A549 (cell line): ENCODE results near the gene SRF.

ENCODE experiments used
- EP300 ChIP-seq, 2 experiments: fragments of >200 bp; sonication (Bioruptor Twin); formaldehyde crosslinking; IDR thresholded peaks; 2 replicates in 1 of 2; 3 replicates in 1 of 2; pipeline ENCODE4 v1.6.1; 2016 to 2017
- HDAC2 ChIP-seq: fragments of 200-600 bp; sonication (generic); IDR thresholded peaks from 2 replicates; pipeline ENCODE4 v1.6.1; 2016
- RCOR1 ChIP-seq: fragments of 150-350 bp; IDR thresholded peaks from 2 replicates; pipeline ENCODE4 v1.6.1; 2014; ENCODE audit warnings: antibody characterized with exemption, low read length, low read depth
- ZC3H11A ChIP-seq: fragments of 450-650 bp; IDR thresholded peaks from 2 replicates; pipeline ENCODE4 v1.6.1; 2014; ENCODE audit warnings: antibody characterized with exemption, mild to moderate bottlenecking
- TF ChIP-seq, protein P1 (sequence below): fragments of >200 bp; sonication (Bioruptor Twin); formaldehyde crosslinking; IDR thresholded peaks from 3 replicates; pipeline ENCODE4 v1.5.1; 2016
- TF ChIP-seq, protein P2 (sequence below): IDR thresholded peaks from 2 replicates; pipeline ENCODE4 v1.6.1; 2012
- TF ChIP-seq, protein P3 (sequence below): IDR thresholded peaks from 2 replicates; pipeline ENCODE4 v1.6.1; 2012

DNA sequence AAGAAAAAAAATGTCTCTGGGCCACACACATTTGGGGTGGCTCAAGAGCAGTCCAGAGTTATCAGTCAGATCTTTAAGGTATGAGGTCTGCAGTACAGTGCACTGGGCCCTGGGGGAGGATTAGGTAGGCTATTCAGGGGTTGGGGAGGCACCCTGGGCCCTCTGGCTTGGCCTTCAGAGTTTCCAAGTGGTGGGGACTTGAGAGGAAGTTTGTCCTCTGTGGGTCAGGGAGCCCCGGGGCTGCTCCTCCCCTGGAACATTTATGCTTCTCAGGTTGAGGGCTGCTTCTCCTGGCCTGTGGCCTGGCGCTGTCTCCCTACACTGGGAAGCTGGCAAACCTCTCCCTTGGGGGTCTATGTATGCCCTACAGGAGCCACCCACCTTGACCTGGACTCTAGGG is 48.9 kb upstream of the SRF start:
- TF ChIP-seq EP300 (IDR thresholded peaks at IDR 0.05) = no peak
- TF ChIP-seq, protein P1, sequence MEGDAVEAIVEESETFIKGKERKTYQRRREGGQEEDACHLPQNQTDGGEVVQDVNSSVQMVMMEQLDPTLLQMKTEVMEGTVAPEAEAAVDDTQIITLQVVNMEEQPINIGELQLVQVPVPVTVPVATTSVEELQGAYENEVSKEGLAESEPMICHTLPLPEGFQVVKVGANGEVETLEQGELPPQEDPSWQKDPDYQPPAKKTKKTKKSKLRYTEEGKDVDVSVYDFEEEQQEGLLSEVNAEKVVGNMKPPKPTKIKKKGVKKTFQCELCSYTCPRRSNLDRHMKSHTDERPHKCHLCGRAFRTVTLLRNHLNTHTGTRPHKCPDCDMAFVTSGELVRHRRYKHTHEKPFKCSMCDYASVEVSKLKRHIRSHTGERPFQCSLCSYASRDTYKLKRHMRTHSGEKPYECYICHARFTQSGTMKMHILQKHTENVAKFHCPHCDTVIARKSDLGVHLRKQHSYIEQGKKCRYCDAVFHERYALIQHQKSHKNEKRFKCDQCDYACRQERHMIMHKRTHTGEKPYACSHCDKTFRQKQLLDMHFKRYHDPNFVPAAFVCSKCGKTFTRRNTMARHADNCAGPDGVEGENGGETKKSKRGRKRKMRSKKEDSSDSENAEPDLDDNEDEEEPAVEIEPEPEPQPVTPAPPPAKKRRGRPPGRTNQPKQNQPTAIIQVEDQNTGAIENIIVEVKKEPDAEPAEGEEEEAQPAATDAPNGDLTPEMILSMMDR = no peak
- TF ChIP-seq, protein P2, sequence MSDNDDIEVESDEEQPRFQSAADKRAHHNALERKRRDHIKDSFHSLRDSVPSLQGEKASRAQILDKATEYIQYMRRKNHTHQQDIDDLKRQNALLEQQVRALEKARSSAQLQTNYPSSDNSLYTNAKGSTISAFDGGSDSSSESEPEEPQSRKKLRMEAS = no peak
- no peak for TF ChIP-seq RCOR1
- TF ChIP-seq, protein P3, sequence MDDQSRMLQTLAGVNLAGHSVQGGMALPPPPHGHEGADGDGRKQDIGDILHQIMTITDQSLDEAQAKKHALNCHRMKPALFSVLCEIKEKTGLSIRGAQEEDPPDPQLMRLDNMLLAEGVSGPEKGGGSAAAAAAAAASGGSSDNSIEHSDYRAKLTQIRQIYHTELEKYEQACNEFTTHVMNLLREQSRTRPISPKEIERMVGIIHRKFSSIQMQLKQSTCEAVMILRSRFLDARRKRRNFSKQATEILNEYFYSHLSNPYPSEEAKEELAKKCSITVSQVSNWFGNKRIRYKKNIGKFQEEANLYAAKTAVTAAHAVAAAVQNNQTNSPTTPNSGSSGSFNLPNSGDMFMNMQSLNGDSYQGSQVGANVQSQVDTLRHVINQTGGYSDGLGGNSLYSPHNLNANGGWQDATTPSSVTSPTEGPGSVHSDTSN = no peak
- TF ChIP-seq ZC3H11A = no peak
- TF ChIP-seq HDAC2 = no peak
